SK-N-SH (cell line): ENCODE measurements around the gene GRHL3.

Experiments
- EP300 ChIP-seq, 2 experiments: IDR thresholded peaks; 2 replicates each; pipeline versions ENCODE4 v1.4.0 to v1.6.1; 2012; ENCODE audit warnings: borderline replicate concordance in 1 of 2, low read depth in 1 of 2, low read length in 1 of 2
- EZH2phosphoT487 ChIP-seq: fragments of 200-600 bp; sonication (generic); IDR thresholded peaks from 2 replicates; pipeline ENCODE4 v1.6.1; 2017; ENCODE audit warnings: low read depth, mixed run types, mild to moderate bottlenecking, antibody characterized with exemption, moderate library complexity, borderline replicate concordance
- JUND ChIP-seq: IDR thresholded peaks from 2 replicates; pipeline ENCODE4 v1.4.0; 2012
- MEF2A ChIP-seq: IDR thresholded peaks from 2 replicates; pipeline ENCODE4 v1.4.0; 2012; ENCODE audit warnings: low read depth, borderline replicate concordance
- NFIC ChIP-seq: IDR thresholded peaks from 2 replicates; pipeline ENCODE4 v1.4.0; 2012; ENCODE audit warnings: borderline replicate concordance
- POLR2AphosphoS5 ChIP-seq: IDR thresholded peaks from 2 replicates; pipeline ENCODE4 v1.6.1; 2012; ENCODE audit warnings: low read depth, low read length
- RAD21 ChIP-seq: IDR thresholded peaks from 2 replicates; pipeline ENCODE4 v1.6.1; 2012; ENCODE audit warnings: mild to moderate bottlenecking, low read length
- TCF12 ChIP-seq: IDR thresholded peaks from 2 replicates; pipeline ENCODE4 v1.4.0; 2012
- USF1 ChIP-seq: IDR thresholded peaks from 2 replicates; pipeline ENCODE4 v1.4.0; 2012; ENCODE audit warnings: low read depth, borderline replicate concordance
- TF ChIP-seq, protein P1 (sequence below): fragments of 200-600 bp; sonication (generic); IDR thresholded peaks from 2 replicates; pipeline ENCODE4 v1.6.1; 2017; ENCODE audit warnings: antibody characterized with exemption, mild to moderate bottlenecking, moderate library complexity

GRCh38 chr1:24292103-24292502, 27.1 kb upstream of the GRHL3 start:
- TF ChIP-seq POLR2AphosphoS5 (no peak), TCF12 (no peak), MEF2A (no peak), EZH2phosphoT487 (no peak), RAD21 (no peak), EP300 (IDR thresholded peaks at IDR 0.05; ENCODE audit: borderline replicate concordance in 1 of 2, low read depth in 1 of 2, low read length in 1 of 2) (no peak), JUND (no peak), USF1 (no peak), NFIC (no peak)
- TF ChIP-seq, protein P1, sequence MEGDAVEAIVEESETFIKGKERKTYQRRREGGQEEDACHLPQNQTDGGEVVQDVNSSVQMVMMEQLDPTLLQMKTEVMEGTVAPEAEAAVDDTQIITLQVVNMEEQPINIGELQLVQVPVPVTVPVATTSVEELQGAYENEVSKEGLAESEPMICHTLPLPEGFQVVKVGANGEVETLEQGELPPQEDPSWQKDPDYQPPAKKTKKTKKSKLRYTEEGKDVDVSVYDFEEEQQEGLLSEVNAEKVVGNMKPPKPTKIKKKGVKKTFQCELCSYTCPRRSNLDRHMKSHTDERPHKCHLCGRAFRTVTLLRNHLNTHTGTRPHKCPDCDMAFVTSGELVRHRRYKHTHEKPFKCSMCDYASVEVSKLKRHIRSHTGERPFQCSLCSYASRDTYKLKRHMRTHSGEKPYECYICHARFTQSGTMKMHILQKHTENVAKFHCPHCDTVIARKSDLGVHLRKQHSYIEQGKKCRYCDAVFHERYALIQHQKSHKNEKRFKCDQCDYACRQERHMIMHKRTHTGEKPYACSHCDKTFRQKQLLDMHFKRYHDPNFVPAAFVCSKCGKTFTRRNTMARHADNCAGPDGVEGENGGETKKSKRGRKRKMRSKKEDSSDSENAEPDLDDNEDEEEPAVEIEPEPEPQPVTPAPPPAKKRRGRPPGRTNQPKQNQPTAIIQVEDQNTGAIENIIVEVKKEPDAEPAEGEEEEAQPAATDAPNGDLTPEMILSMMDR: no peak
